ENCODE data around the gene OXA1L. TPM values are rescaled to one million over a fixed set of nuclear protein-coding genes. Genes with fewer than 3 reads are reported as not detected.

OXA1L gene
- total and polyA plus RNA-seq, 9 donors = 171 to 242 (median 198) TPM

DNA sequence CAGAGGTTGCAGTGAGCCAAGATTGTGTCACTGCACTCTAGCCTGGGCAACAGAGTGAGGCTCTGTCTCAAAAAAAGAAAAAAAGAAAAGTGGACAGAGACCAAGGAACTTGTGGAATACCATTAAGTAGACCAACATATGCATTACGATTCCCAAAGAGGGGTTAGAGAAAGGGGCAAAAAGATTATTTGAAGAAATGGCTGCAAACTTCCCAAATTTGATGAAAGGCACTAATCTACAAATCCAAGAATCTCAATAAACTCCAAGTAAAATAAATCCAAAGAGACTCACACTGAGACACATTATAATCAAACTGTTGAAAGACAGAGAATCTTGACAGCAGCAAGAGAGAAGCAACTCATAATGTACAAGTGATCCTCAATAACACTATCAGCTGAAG, 4.8 kb upstream of the OXA1L start:
- WGBS (ENCODE audit: insufficient coverage) = no CpG with 5 or more reads among the region's 1 CpG
- Histone ChIP-seq H3K27me3 (ENCODE audit: control insufficient read depth, insufficient read depth, low read length) (no peaks in the 10 kb centered on the region), H3K4me3 (ENCODE audit: low read length) (no peak overlapping the region), H3K36me3 (ENCODE audit: control insufficient read depth, insufficient read depth, low read length) (no peaks in the 10 kb centered on the region), H3K4me1 (ENCODE audit: control insufficient read depth, insufficient read depth, low read length) (no peaks in the 10 kb centered on the region), H3K9me3 (replicated peaks; ENCODE audit: control insufficient read depth, low read depth, low read length) (peaks cover 8% of the 10 kb centered on the region), H3K27ac (ENCODE audit: low read length) (no peak overlapping the region)
- no peak for DNase-seq

- no peak overlapping the region for H3K27ac ChIP-seq (ENCODE audit: low read length)
- peak; percentile 33 for DNase-seq
- no peak overlapping the region for H3K4me3 ChIP-seq (ENCODE audit: low read length)
- WGBS (ENCODE audit: insufficient coverage) = 70% methylated on average over 2 of the region's 4 CpGs
- H3K4me1 ChIP-seq (ENCODE audit: control insufficient read depth, insufficient read depth, low read length) = peaks cover 8% of the 10 kb centered on the region
- no peaks in the 10 kb centered on the region for H3K27me3 ChIP-seq (ENCODE audit: control insufficient read depth, insufficient read depth, low read length)
- peaks cover 7% of the 10 kb centered on the region for H3K36me3 ChIP-seq (ENCODE audit: control insufficient read depth, insufficient read depth, low read length)
- H3K9me3 ChIP-seq (replicated peaks; ENCODE audit: control insufficient read depth, low read depth, low read length) = peaks cover 8% of the 10 kb centered on the region
These were observed 2.1 kb upstream of the OXA1L start for GRCh38 chr14:22764382-22764781.

DNA sequence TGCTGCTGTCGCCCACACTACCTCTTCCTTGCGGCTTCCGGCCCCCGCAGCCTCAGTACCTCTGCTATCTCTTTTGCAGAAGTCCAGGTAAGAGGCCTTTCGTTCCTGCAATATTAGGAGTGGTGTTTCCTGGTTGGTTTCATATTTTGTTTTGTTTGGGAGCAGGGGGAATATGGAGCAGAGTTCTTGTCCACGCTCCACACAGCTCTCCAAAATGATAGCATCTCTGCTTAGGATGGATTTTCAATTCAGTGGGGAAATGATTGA, 768 bp downstream of the OXA1L start:
- peaks cover 8% of the 10 kb centered on the region for H3K4me1 ChIP-seq (ENCODE audit: control insufficient read depth, insufficient read depth, low read length)
- peak overlapping the region; percentile 95 for H3K27ac ChIP-seq (ENCODE audit: low read length)
- H3K9me3 ChIP-seq (replicated peaks; ENCODE audit: control insufficient read depth, low read depth, low read length) = no peaks in the 10 kb centered on the region
- H3K27me3 ChIP-seq (ENCODE audit: control insufficient read depth, insufficient read depth, low read length) = no peaks in the 10 kb centered on the region
- no peak for DNase-seq
- peaks cover 34% of the 10 kb centered on the region for H3K36me3 ChIP-seq (ENCODE audit: control insufficient read depth, insufficient read depth, low read length)
- H3K4me3 ChIP-seq (ENCODE audit: low read length) = peak overlapping the region; percentile 98
- WGBS (ENCODE audit: insufficient coverage) = no CpG with 5 or more reads among the region's 6 CpGs

DNA sequence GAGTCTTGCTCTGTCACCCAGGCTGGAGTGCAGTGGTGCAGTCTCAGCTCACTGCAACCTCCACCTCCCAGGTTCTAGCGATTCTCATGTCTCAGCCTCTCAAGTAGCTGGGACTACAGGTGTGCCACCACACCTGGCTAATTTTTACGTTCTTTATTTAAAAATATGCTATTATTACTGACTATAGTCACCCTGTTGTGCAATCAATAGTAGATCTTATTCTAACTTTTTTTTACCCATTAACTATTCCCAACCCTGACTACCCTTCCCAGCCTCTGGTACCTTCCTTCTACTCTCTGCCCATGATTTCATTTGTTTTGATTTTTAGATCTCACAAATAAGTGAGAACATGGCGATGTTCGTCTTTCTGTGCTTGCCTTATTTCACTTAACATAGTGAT, 2.5 kb downstream of the OXA1L start:
- no CpG with 5 or more reads among the region's 4 CpGs for WGBS (ENCODE audit: insufficient coverage)
- DNase-seq = no peak
- no peaks in the 10 kb centered on the region for H3K27me3 ChIP-seq (ENCODE audit: control insufficient read depth, insufficient read depth, low read length)
- no peak overlapping the region for H3K27ac ChIP-seq (ENCODE audit: low read length)
- H3K4me3 ChIP-seq (ENCODE audit: low read length) = no peak overlapping the region
- H3K4me1 ChIP-seq (ENCODE audit: control insufficient read depth, insufficient read depth, low read length) = peaks cover 8% of the 10 kb centered on the region
- peaks cover 46% of the 10 kb centered on the region for H3K36me3 ChIP-seq (ENCODE audit: control insufficient read depth, insufficient read depth, low read length)
- no peaks in the 10 kb centered on the region for H3K9me3 ChIP-seq (replicated peaks; ENCODE audit: control insufficient read depth, low read depth, low read length)

DNA sequence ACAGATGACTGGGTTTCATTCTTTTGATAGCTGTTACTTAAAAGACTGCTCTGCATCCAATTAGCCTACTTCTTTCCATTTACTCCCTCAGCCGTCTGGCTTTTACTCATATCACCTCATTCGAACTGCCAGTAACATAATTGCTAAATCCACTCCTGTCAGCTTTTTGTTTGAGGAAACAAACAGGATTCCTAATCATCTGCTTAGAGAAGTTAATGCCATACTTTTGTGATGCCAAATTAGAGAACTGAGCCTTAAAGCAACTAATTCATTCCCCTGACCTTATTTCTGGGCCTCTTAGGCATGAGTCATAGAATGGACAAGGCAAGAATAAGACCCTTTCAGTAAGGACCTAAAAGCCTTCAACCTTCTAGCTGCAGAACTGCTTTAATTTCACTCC, 2.9 kb downstream of the OXA1L start:
- H3K27me3 ChIP-seq (ENCODE audit: control insufficient read depth, insufficient read depth, low read length) = no peaks in the 10 kb centered on the region
- H3K4me3 ChIP-seq (ENCODE audit: low read length) = no peak overlapping the region
- no peak for DNase-seq
- no peak overlapping the region for H3K27ac ChIP-seq (ENCODE audit: low read length)
- H3K36me3 ChIP-seq (ENCODE audit: control insufficient read depth, insufficient read depth, low read length) = peaks cover 50% of the 10 kb centered on the region
- H3K4me1 ChIP-seq (ENCODE audit: control insufficient read depth, insufficient read depth, low read length) = peaks cover 8% of the 10 kb centered on the region
- WGBS (ENCODE audit: insufficient coverage) = no CpG with 5 or more reads among the region's 2 CpGs
- no peaks in the 10 kb centered on the region for H3K9me3 ChIP-seq (replicated peaks; ENCODE audit: control insufficient read depth, low read depth, low read length)

- peaks cover 53% of the 10 kb centered on the region for H3K36me3 ChIP-seq (ENCODE audit: control insufficient read depth, insufficient read depth, low read length)
These were observed 4.1 kb downstream of the OXA1L start for GRCh38 chr14:22770481-22771187.

DNA sequence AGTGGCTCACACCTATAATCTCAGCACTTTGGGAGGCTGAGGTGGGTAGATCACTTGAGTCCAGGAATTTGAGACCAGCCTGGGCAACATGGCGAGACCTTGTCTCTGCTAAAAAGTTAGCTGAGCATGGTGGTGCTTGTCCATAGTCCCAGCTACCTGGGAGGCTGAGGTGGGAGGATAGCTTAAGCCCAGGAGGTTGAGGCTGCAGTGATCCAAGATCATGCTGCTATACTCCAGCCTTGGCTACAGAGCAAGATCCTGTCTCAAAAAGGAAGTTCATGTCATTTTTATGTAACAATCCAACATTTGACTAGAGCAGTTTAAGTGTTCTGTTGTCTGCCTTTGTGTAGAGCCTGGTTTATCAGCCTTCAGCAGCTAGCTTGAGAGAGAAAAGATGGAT, 6.2 kb downstream of the OXA1L start:
- no peak for DNase-seq
- Histone ChIP-seq H3K27ac (ENCODE audit: low read length) (no peak overlapping the region), H3K36me3 (ENCODE audit: control insufficient read depth, insufficient read depth, low read length) (peaks cover 61% of the 10 kb centered on the region), H3K9me3 (replicated peaks; ENCODE audit: control insufficient read depth, low read depth, low read length) (no peaks in the 10 kb centered on the region), H3K4me1 (ENCODE audit: control insufficient read depth, insufficient read depth, low read length) (peaks cover 3% of the 10 kb centered on the region), H3K4me3 (ENCODE audit: low read length) (no peak overlapping the region), H3K27me3 (ENCODE audit: control insufficient read depth, insufficient read depth, low read length) (no peaks in the 10 kb centered on the region)
- 100% methylated on average over 1 of the region's 1 CpG for WGBS (ENCODE audit: insufficient coverage)

More at GRCh38 chr14:22770481-22771187, 4.1 kb downstream of the OXA1L start:
- WGBS (ENCODE audit: insufficient coverage) = 94% methylated on average over 3 of the region's 8 CpGs
- Histone ChIP-seq H3K27ac (ENCODE audit: low read length) (no peak overlapping the region), H3K9me3 (replicated peaks; ENCODE audit: control insufficient read depth, low read depth, low read length) (no peaks in the 10 kb centered on the region), H3K27me3 (ENCODE audit: control insufficient read depth, insufficient read depth, low read length) (no peaks in the 10 kb centered on the region), H3K4me3 (ENCODE audit: low read length) (no peak overlapping the region), H3K4me1 (ENCODE audit: control insufficient read depth, insufficient read depth, low read length) (peaks cover 8% of the 10 kb centered on the region)
- no peak for DNase-seq

- no peaks in the 10 kb centered on the region for H3K4me1 ChIP-seq (ENCODE audit: control insufficient read depth, insufficient read depth, low read length)
- no peak for DNase-seq
- H3K36me3 ChIP-seq (ENCODE audit: control insufficient read depth, insufficient read depth, low read length) = peaks cover 59% of the 10 kb centered on the region
- no peaks in the 10 kb centered on the region for H3K27me3 ChIP-seq (ENCODE audit: control insufficient read depth, insufficient read depth, low read length)
- whole genome bisulfite sequencing (ENCODE audit: insufficient coverage) = 96% methylated on average over 7 of the region's 8 CpGs
- no peak overlapping the region for H3K27ac ChIP-seq (ENCODE audit: low read length)
- H3K9me3 ChIP-seq (replicated peaks; ENCODE audit: control insufficient read depth, low read depth, low read length) = no peaks in the 10 kb centered on the region
- no peak overlapping the region for H3K4me3 ChIP-seq (ENCODE audit: low read length)
These were observed 6.9 kb downstream of the OXA1L start for GRCh38 chr14:22773162-22774010.

GRCh38 chr14:22774011-22774706, 7.7 kb downstream of the OXA1L start:
- Histone ChIP-seq H3K27ac (ENCODE audit: low read length) (no peak overlapping the region), H3K4me1 (ENCODE audit: control insufficient read depth, insufficient read depth, low read length) (no peaks in the 10 kb centered on the region)

GRCh38 chr14:22776215-22776614, 9.7 kb downstream of the OXA1L start:
- no CpG with 5 or more reads among the region's 2 CpGs for whole genome bisulfite sequencing (ENCODE audit: insufficient coverage)
- DNase-seq = no peak
- Histone ChIP-seq H3K4me3 (ENCODE audit: low read length) (no peak overlapping the region), H3K27me3 (ENCODE audit: control insufficient read depth, insufficient read depth, low read length) (no peaks in the 10 kb centered on the region), H3K36me3 (ENCODE audit: control insufficient read depth, insufficient read depth, low read length) (peaks cover 39% of the 10 kb centered on the region), H3K27ac (ENCODE audit: low read length) (no peak overlapping the region), H3K9me3 (replicated peaks; ENCODE audit: control insufficient read depth, low read depth, low read length) (no peaks in the 10 kb centered on the region), H3K4me1 (ENCODE audit: control insufficient read depth, insufficient read depth, low read length) (peaks cover 7% of the 10 kb centered on the region)

More at GRCh38 chr14:22774011-22774706, 7.7 kb downstream of the OXA1L start:
- 84% methylated on average over 3 of the region's 10 CpGs for WGBS (ENCODE audit: insufficient coverage)
- Histone ChIP-seq H3K27me3 (ENCODE audit: control insufficient read depth, insufficient read depth, low read length) (no peaks in the 10 kb centered on the region), H3K36me3 (ENCODE audit: control insufficient read depth, insufficient read depth, low read length) (peaks cover 60% of the 10 kb centered on the region), H3K4me3 (ENCODE audit: low read length) (no peak overlapping the region), H3K9me3 (replicated peaks; ENCODE audit: control insufficient read depth, low read depth, low read length) (no peaks in the 10 kb centered on the region)
- DNase-seq = no peak
